Endodermal cell (in vitro differentiated cells): ENCODE data around the gene ITGA4. TPM values are rescaled to one million over a fixed set of nuclear protein-coding genes. Genes with fewer than 3 reads are reported as not detected.

Experiments
- DNase-seq: peaks from one replicate; pipeline ENCODE4 v3.0.0-alpha.2; 2017
- H3K27ac ChIP-seq: 2 replicates; pipeline ENCODE4 v1.5.1; 2013; ENCODE audit warnings: mild to moderate bottlenecking, low read depth, low read length, moderate library complexity
- H3K27me3 ChIP-seq: 2 replicates; pipeline ENCODE4 v1.6.1; 2013; ENCODE audit warnings: mild to moderate bottlenecking, low read length, moderate library complexity; ENCODE audit not compliant: insufficient read depth, control insufficient read depth, poor library complexity, severe bottlenecking
- H3K36me3 ChIP-seq: 2 replicates; pipeline ENCODE4 v1.7.0; 2013; ENCODE audit warnings: mild to moderate bottlenecking, low read length, moderate library complexity; ENCODE audit not compliant: control insufficient read depth, insufficient read depth
- H3K4me1 ChIP-seq: one replicate; pipeline ENCODE4 v1.7.0; 2013; ENCODE audit warnings: low read length; ENCODE audit not compliant: control insufficient read depth, insufficient read depth
- H3K4me3 ChIP-seq: 2 replicates; pipeline ENCODE4 v1.5.1; 2013; ENCODE audit warnings: mild to moderate bottlenecking, low read length, moderate library complexity
- H3K9ac ChIP-seq: 2 replicates; pipeline ENCODE4 v1.6.1; 2013; ENCODE audit warnings: mild to moderate bottlenecking, low read length, moderate library complexity; ENCODE audit not compliant: poor library complexity, severe bottlenecking; ENCODE audit errors: extremely low read depth
- H3K9me3 ChIP-seq: 2 replicates; pipeline ENCODE4 v1.6.1; 2013; ENCODE audit warnings: mild to moderate bottlenecking, low read length, moderate library complexity; ENCODE audit not compliant: control insufficient read depth
- H3K27ac Mint-ChIP-seq: 2 replicates; pipeline ENCODE4 v1.8.0; 2020; ENCODE audit warnings: mixed read lengths
- H3K27me3 Mint-ChIP-seq: 2 replicates; pipeline ENCODE4 v1.8.0; 2021; ENCODE audit warnings: mild to moderate bottlenecking, mixed read lengths; ENCODE audit not compliant: insufficient read depth
- H3K36me3 Mint-ChIP-seq: 2 replicates; pipeline ENCODE4 v1.8.0; 2020; ENCODE audit warnings: low read depth, mixed read lengths
- H3K4me1 Mint-ChIP-seq: 2 replicates; pipeline ENCODE4 v1.8.0; 2020; ENCODE audit warnings: mixed read lengths
- H3K4me3 Mint-ChIP-seq: 2 replicates; pipeline ENCODE4 v1.8.0; 2020; ENCODE audit warnings: mild to moderate bottlenecking, moderate library complexity, mixed read lengths
- H3K9me3 Mint-ChIP-seq: 2 replicates; pipeline ENCODE4 v1.8.0; 2020; ENCODE audit warnings: mild to moderate bottlenecking, mixed read lengths
- WGBS, 2 experiments: methylation state at CpG; one replicate each; pipeline versions ENCODE4 v1.1.5 to v1.1.7; 2013; ENCODE audit warnings: missing lambda C conversion rate in 2 of 2, mixed read lengths in 1 of 2; ENCODE audit not compliant: insufficient coverage in 1 of 2, insufficient read length in 1 of 2; 5-methylcytosine and 5-hydroxymethylcytosine counted together
- total RNA-seq, 2 donors: library from RNA; stranded (reverse); fragmentation: NEBNext Ultra II Directional in 1 of 2; extraction: Animal tissue kit (Norgen Biotek cat#: 25700) in 1 of 2; gene quantifications; 2 replicates in 1 of 2; 3 replicates in 1 of 2; pipeline ENCODE4 v1.2.1, GENCODE V29; 2021
- TF ChIP-seq, protein P1 (sequence below): fragments of 200-600 bp; sonication (generic); conservative IDR thresholded peaks from 2 replicates; pipeline ENCODE4 v1.5.0; 2021; ENCODE audit warnings: antibody characterized with exemption, mild to moderate bottlenecking

The ITGA4 gene
- total RNA-seq, 2 donors from 2014 or later: 1.3 to 2.4 TPM

DNA sequence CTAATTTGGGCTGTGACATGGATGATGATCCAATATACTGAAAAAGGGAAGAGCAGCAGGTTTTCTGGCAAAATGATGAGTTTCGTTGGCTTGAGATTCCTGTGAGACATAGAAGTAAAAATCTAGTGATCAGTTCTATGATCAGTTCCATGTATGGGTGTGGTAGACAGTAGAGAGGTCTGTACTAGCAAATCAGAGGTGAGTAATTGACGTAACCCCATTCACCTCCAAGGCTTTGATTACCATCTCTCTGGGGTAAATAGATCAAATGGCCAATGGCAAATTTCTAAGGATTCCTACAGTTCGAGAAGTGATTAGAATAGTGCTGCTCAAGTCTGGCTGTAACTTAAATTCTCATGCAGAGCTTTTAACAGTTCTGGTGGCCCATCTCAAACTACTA, 6.4 kb downstream of the ITGA4 start:
- H3K27ac ChIP-seq: no peak overlapping the region
- H3K9me3 ChIP-seq: no peaks in the 10 kb centered on the region
- Mint-ChIP-seq H3K9me3 (no peaks in the 10 kb centered on the region), H3K4me1 (no peaks in the 10 kb centered on the region), H3K36me3 (no peaks in the 10 kb centered on the region), H3K27ac (no peak overlapping the region), H3K27me3 (peaks cover 37% of the 10 kb centered on the region), H3K4me3 (no peak overlapping the region)
- no peaks in the 10 kb centered on the region for H3K36me3 ChIP-seq
- H3K9ac ChIP-seq: no peak overlapping the region
- no peak for DNase-seq
- TF ChIP-seq, protein P1, sequence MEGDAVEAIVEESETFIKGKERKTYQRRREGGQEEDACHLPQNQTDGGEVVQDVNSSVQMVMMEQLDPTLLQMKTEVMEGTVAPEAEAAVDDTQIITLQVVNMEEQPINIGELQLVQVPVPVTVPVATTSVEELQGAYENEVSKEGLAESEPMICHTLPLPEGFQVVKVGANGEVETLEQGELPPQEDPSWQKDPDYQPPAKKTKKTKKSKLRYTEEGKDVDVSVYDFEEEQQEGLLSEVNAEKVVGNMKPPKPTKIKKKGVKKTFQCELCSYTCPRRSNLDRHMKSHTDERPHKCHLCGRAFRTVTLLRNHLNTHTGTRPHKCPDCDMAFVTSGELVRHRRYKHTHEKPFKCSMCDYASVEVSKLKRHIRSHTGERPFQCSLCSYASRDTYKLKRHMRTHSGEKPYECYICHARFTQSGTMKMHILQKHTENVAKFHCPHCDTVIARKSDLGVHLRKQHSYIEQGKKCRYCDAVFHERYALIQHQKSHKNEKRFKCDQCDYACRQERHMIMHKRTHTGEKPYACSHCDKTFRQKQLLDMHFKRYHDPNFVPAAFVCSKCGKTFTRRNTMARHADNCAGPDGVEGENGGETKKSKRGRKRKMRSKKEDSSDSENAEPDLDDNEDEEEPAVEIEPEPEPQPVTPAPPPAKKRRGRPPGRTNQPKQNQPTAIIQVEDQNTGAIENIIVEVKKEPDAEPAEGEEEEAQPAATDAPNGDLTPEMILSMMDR: no peak
- peaks cover 32% of the 10 kb centered on the region for H3K27me3 ChIP-seq
- WGBS, 2 experiments: 89 to 90% methylated on average over 2 to 3 of the region's 3 CpGs
- H3K4me3 ChIP-seq: no peak overlapping the region
- no peaks in the 10 kb centered on the region for H3K4me1 ChIP-seq

DNA sequence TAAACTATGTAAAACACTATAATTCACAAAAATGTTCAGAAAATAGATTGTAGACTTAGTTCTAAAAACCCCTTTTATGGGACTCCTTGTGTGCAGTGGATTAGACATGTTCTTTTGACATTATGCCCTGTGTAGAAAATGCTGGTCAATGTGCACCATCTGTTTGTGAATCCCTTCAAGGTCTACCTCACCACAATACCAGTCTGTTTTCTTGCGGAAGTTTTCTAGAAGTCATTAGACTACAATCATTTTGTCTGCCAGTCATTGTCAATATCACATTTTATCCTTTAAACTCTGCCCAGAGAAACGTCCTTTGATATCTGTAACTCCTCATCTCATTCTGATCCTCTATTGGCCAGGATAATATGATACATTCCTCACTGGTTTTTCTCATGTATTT, 7.8 kb downstream of the ITGA4 start:
- no peak overlapping the region for H3K27ac ChIP-seq
- peaks cover 18% of the 10 kb centered on the region for H3K27me3 ChIP-seq
- H3K36me3 ChIP-seq: no peaks in the 10 kb centered on the region
- no peaks in the 10 kb centered on the region for H3K4me1 ChIP-seq
- WGBS, 2 experiments: 91 to 95% methylated on average over 2 of the region's 2 CpGs
- no peak overlapping the region for H3K4me3 ChIP-seq
- no peaks in the 10 kb centered on the region for H3K4me1 Mint-ChIP-seq
- H3K36me3 Mint-ChIP-seq: no peaks in the 10 kb centered on the region
- H3K9me3 ChIP-seq: no peaks in the 10 kb centered on the region
- peaks cover 23% of the 10 kb centered on the region for H3K27me3 Mint-ChIP-seq
- H3K4me3 Mint-ChIP-seq: no peak overlapping the region
- TF ChIP-seq, protein P1: no peak
- no peak for DNase-seq
- H3K27ac Mint-ChIP-seq: no peak overlapping the region
- no peaks in the 10 kb centered on the region for H3K9me3 Mint-ChIP-seq
- no peak overlapping the region for H3K9ac ChIP-seq

- Mint-ChIP-seq H3K4me3 (no peak overlapping the region), H3K27ac (no peak overlapping the region), H3K27me3 (peaks cover 14% of the 10 kb centered on the region), H3K9me3 (no peaks in the 10 kb centered on the region), H3K36me3 (no peaks in the 10 kb centered on the region), H3K4me1 (no peaks in the 10 kb centered on the region)
- no peaks in the 10 kb centered on the region for H3K36me3 ChIP-seq
- TF ChIP-seq, protein P1: no peak
- no peak overlapping the region for H3K9ac ChIP-seq
- no peak overlapping the region for H3K27ac ChIP-seq
- H3K4me1 ChIP-seq: no peaks in the 10 kb centered on the region
- WGBS, 2 experiments: 90 to 93% methylated on average over 2 to 3 of the region's 3 CpGs
- peaks cover 11% of the 10 kb centered on the region for H3K27me3 ChIP-seq
- H3K9me3 ChIP-seq: no peaks in the 10 kb centered on the region
- no peak for DNase-seq
- no peak overlapping the region for H3K4me3 ChIP-seq
Measured at GRCh38 chr2:181465676-181466375, 8.6 kb downstream of the ITGA4 start.
